Endothelial cell of umbilical vein (primary cell): ENCODE measurements around the gene FMNL2. TPM values are rescaled to one million over a fixed set of nuclear protein-coding genes. Genes with fewer than 3 reads are reported as not detected.

Experiments used
- BruUV-seq: library from RNA; stranded (reverse); fragments of 400-500 nt; replicated peaks from 2 replicates; lab custom pipeline; 2021; lab: Mats Ljungman, UMichigan
- CTCF ChIA-PET: fragments of 300-600, 350-600 bp; sonication (Branson Sonifier 250); formaldehyde crosslinking; loops from one replicate; lab custom pipeline; 2021; ENCODE audit warnings: antibody characterized with exemption, inconsistent platforms; lab: Charles Lee
- POLR2A ChIA-PET: fragments of 300-600, 350-600 bp; sonication (Branson Sonifier 250); formaldehyde crosslinking; loops from one replicate; lab custom pipeline; 2021; ENCODE audit warnings: antibody characterized with exemption, inconsistent platforms; lab: Charles Lee
- DNase-seq: peaks from one replicate; pipeline ENCODE4 v3.0.0-alpha.2; 2011; ENCODE audit warnings: low read depth, low spot score
- FAIRE-seq: peaks from 2 replicates; lab custom pipeline; 2011; peaks lifted over from hg19 to GRCh38; lab: Jason Lieb, UNC
- H2AFZ ChIP-seq: 2 replicates; pipeline ENCODE4 v1.6.0; 2012; ENCODE audit warnings: low read depth, low read length, control low read depth, inconsistent platforms
- H3K27ac ChIP-seq: 2 replicates; pipeline ENCODE4 v1.5.1; 2011; ENCODE audit warnings: low read depth, mild to moderate bottlenecking, control low read depth, low read length, moderate library complexity; ENCODE audit not compliant: insufficient read depth
- H3K27me3 ChIP-seq, 2 experiments: 2 replicates each; pipeline versions ENCODE4 v1.6.0 to v1.6.1; 2011; ENCODE audit warnings: low read length in 2 of 2, mixed read lengths in 1 of 2; ENCODE audit not compliant: control insufficient read depth in 2 of 2, insufficient read depth in 2 of 2
- H3K36me3 ChIP-seq, 2 experiments: 2 replicates in 1 of 2; 3 replicates in 1 of 2; pipeline ENCODE4 v1.5.1; 2011; ENCODE audit warnings: low read length in 2 of 2, mild to moderate bottlenecking in 1 of 2, moderate library complexity in 1 of 2; ENCODE audit not compliant: control insufficient read depth in 2 of 2, insufficient read depth in 2 of 2; ENCODE audit errors: extremely low read depth in 1 of 2
- H3K4me1 ChIP-seq: 3 replicates; pipeline ENCODE4 v1.5.1; 2011; ENCODE audit warnings: mild to moderate bottlenecking, low read length; ENCODE audit not compliant: control insufficient read depth, insufficient read depth; ENCODE audit errors: extremely low read depth
- H3K4me2 ChIP-seq: 2 replicates; pipeline ENCODE4 v1.6.1; 2011; ENCODE audit warnings: low read length, control low read depth, mixed read lengths; ENCODE audit not compliant: insufficient read depth
- H3K4me3 ChIP-seq, 3 experiments: fragments of 200-600 bp in 1 of 3; sonication (generic), shearing (Covaris generic) in 1 of 3; replicated peaks in 1 of 3; 2 replicates each; pipeline ENCODE4 v1.5.1; 2011 to 2016; ENCODE audit warnings: control low read depth in 3 of 3, low read length in 3 of 3, mild to moderate bottlenecking in 2 of 3, inconsistent platforms in 1 of 3, low read depth in 1 of 3, moderate library complexity in 1 of 3; ENCODE audit not compliant: insufficient read depth in 1 of 3
- H3K79me2 ChIP-seq: 2 replicates; pipeline ENCODE4 v1.6.0; 2012; ENCODE audit warnings: low read length, inconsistent platforms; ENCODE audit not compliant: control insufficient read depth, insufficient read depth
- H3K9ac ChIP-seq: replicated peaks from 2 replicates; pipeline ENCODE3; 2011; ENCODE audit warnings: low read length, control low read depth; ENCODE audit not compliant: insufficient read depth; ENCODE audit errors: extremely low read depth
- H3K9me1 ChIP-seq: replicated peaks from 3 replicates; pipeline ENCODE4 v1.6.0; 2011; ENCODE audit warnings: mild to moderate bottlenecking, low read length; ENCODE audit not compliant: control insufficient read depth, insufficient read depth; ENCODE audit errors: extremely low read depth
- H3K9me3 ChIP-seq: replicated peaks from 2 replicates; pipeline ENCODE4 v1.5.1; 2012; ENCODE audit warnings: low read length, inconsistent platforms; ENCODE audit not compliant: control insufficient read depth, insufficient read depth
- H4K20me1 ChIP-seq: replicated peaks from 2 replicates; pipeline ENCODE3; 2011; ENCODE audit warnings: mild to moderate bottlenecking, low read length; ENCODE audit not compliant: control insufficient read depth, insufficient read depth; ENCODE audit errors: extremely low read depth
- CTCF ChIP-seq, 2 donors: IDR thresholded peaks; 1 replicate in 1 of 2; 2 replicates in 1 of 2; pipeline ENCODE4 v1.5.1; 2011; ENCODE audit warnings: low read length in 2 of 2, mild to moderate bottlenecking in 2 of 2, moderate library complexity in 2 of 2, control low read depth in 1 of 2, inconsistent platforms in 1 of 2, low read depth in 1 of 2; ENCODE audit not compliant: insufficient read depth in 1 of 2; ENCODE audit errors: extremely low read depth in 1 of 2
- EZH2 ChIP-seq: IDR thresholded peaks from 2 replicates; pipeline ENCODE4 v1.6.1; 2012; ENCODE audit warnings: borderline replicate concordance, low read depth, mild to moderate bottlenecking, moderate library complexity, low read length, inconsistent platforms; ENCODE audit not compliant: severe bottlenecking
- FOS ChIP-seq: IDR thresholded peaks from 2 replicates; pipeline ENCODE4 v1.6.1; 2011; ENCODE audit warnings: mild to moderate bottlenecking, low read length, moderate library complexity, borderline replicate concordance; ENCODE audit not compliant: insufficient read depth
- GATA2 ChIP-seq: IDR thresholded peaks from 2 replicates; pipeline ENCODE4 v1.7.0; 2011; ENCODE audit warnings: low read depth, mild to moderate bottlenecking, moderate library complexity, mixed read lengths, low read length; ENCODE audit not compliant: insufficient read length, insufficient read depth
- JUN ChIP-seq: IDR thresholded peaks from 2 replicates; pipeline ENCODE4 v1.6.1; 2011; ENCODE audit warnings: borderline replicate concordance, low read depth; ENCODE audit not compliant: insufficient read length, insufficient read depth
- MAX ChIP-seq: IDR thresholded peaks from 2 replicates; pipeline ENCODE4 v1.6.1; 2011; ENCODE audit not compliant: insufficient read depth, insufficient read length
- MYC ChIP-seq: IDR thresholded peaks from one replicate; pipeline ENCODE4 v1.6.1; 2011; ENCODE audit warnings: mild to moderate bottlenecking, low read depth, low read length
- POLR2A ChIP-seq: IDR thresholded peaks from 2 replicates; pipeline ENCODE4 v1.6.1; 2012; ENCODE audit warnings: low read depth, mild to moderate bottlenecking, control low read depth, low read length
- POLR2AphosphoS5 ChIP-seq: IDR thresholded peaks from 2 replicates; pipeline ENCODE4 v1.6.1; 2012; ENCODE audit warnings: low read depth, mild to moderate bottlenecking, control low read depth, low read length, moderate library complexity; ENCODE audit not compliant: insufficient read depth
- dilution Hi-C: fragments of 300-500 bp; cut with MboI; formaldehyde crosslinking; loops from one replicate; pipeline ENCODE4 v1.15.0; 2019; ENCODE audit warnings: low sequenced_read_pairs; ENCODE audit not compliant: extremely low pct_ligation_motif_present
- intact Hi-C: fragments of 100-400 bp; cut with micrococcal nuclease; formaldehyde crosslinking; loops from one replicate; pipeline ENCODE4 v1.10.0; 2022
- polyA plus RNA-seq, 4 experiments: library from polyadenylated mRNA; depleted of rRNA in 3 of 4; stranded (reverse) in 3 of 4; unstranded in 1 of 4; fragments of >200 nt; gene quantifications; 2 replicates each; pipeline versions ENCODE4 v1.2.1 to v1.2.3, GENCODE V29; 2011 to 2012; ENCODE audit warnings: missing spikeins in 1 of 4
- total RNA-seq: library from RNA; stranded (reverse); gene quantifications from 2 replicates; pipeline ENCODE4 v1.2.3, GENCODE V29; 2021

The FMNL2 gene
- total and polyA plus RNA-seq, 2 donors (not counting 3 experiments of a cell fraction or from before 2014, with no cell fraction given), result 8.3 to 28.0 TPM

GRCh38 chr2:152651834-152652233 is 316.9 kb downstream of the FMNL2 start:
- intact Hi-C loops (loop anchor here (5.0 kb wide), 1 partner anchor 615 kb away; no protein-coding TSS in a partner anchor), dilution Hi-C loops (no loop called here)
- H3K9ac ChIP-seq, result no peak overlapping the region
- H3K36me3 ChIP-seq, result peaks cover 4 to 17% of the 10 kb centered on the region in 2 experiments
- H3K9me3 ChIP-seq, result no peaks in the 10 kb centered on the region
- no peaks in the 10 kb centered on the region for H4K20me1 ChIP-seq
- no peaks in the 10 kb centered on the region for H3K27me3 ChIP-seq
- no peak overlapping the region for H3K27ac ChIP-seq
- H3K9me1 ChIP-seq, result no peaks in the 10 kb centered on the region
- peaks cover 5% of the 10 kb centered on the region for H3K4me1 ChIP-seq
- TF ChIP-seq MAX (no peak), CTCF (IDR thresholded peaks at IDR 0.05; ENCODE audit: extremely low read depth in 1 of 2, insufficient read depth in 1 of 2, low read depth in 1 of 2, low read length in 2 of 2) (no peak), POLR2A (no peak), FOS (no peak), MYC (no peak), POLR2AphosphoS5 (no peak), EZH2 (no peak), JUN (no peak), GATA2 (no peak)
- no peak overlapping the region for H3K4me3 ChIP-seq
- no peak overlapping the region for H2AFZ ChIP-seq
- H3K4me2 ChIP-seq, result no peak overlapping the region
- ChIA-PET CTCF (no interaction called here), POLR2A (no interaction called here)
- BruUV-seq, result no TSS peak
- FAIRE-seq (no peak), DNase-seq (no peak)
- no peaks in the 10 kb centered on the region for H3K79me2 ChIP-seq
